ENCODE measurements around the gene ZNF292. TPM values are rescaled to one million over a fixed set of nuclear protein-coding genes. Genes with fewer than 3 reads are reported as not detected.

Gene ZNF292
- total and polyA plus RNA-seq, 10 of the 15 experiments (the other 5 are each of a cell fraction or from before 2014, with no cell fraction given), result 11.1 to 57.6 (median 30.6) TPM

DNA sequence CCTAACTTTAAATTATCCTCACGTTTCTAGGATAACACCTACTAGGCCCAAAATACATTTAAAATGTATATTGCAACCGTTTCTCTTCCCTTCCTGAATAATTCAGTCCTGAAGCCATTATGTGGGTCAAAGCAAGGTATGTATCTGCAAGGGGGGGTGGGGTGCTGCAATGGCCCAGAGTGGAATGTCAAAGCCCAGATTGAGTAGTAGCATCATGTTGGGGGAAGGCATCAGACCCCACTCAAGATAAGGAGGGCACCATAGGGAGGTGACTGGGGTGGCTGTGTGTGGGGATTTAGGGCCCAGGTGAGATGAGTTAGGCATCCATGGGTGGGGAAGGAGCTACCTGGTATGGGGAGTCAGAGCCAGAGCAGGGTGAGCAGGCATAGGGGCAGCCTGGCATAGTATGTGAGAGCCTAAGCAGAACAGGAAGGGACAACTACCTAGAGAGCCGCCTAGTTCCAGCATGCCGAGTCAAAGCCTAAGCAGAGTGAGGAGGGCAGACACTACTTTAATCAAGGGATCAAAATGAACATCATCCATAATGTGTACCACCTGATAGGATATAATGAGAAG, 48.2 kb downstream of the ZNF292 start:
- peaks cover 12% of the 10 kb centered on the region for H3K4me1 ChIP-seq (ENCODE audit: control insufficient read depth, insufficient read depth, low read length)
- ChIA-PET CTCF (no interaction called here), SMC1A (ENCODE audit: uncharacterized antibody, unreplicated experiment) (interaction anchor here (0.9 kb wide), 1 partner anchor 13 kb away, joined by 5 read pairs; no protein-coding TSS in a partner anchor), POLR2A (interaction anchor here (0.7 kb wide), 1 partner anchor 488 kb away, joined by 6 read pairs; no protein-coding TSS in a partner anchor), RAD21 (ENCODE audit: unreplicated experiment) (no interaction called here)
- FAIRE-seq (no peak), ATAC-seq (peak; percentile 15; the same call in 1 of the 3 replicates), DNase-seq (ENCODE audit: low read depth, low spot score) (no peak)
- H3K79me2 ChIP-seq (ENCODE audit: control insufficient read depth, insufficient read depth, low read length), result peaks cover 95% of the 10 kb centered on the region
- no peak overlapping the region for H3K9ac ChIP-seq (ENCODE audit: control insufficient read depth, insufficient read depth, low read length)
- peaks cover 10 to 12% of the 10 kb centered on the region in 2 experiments for H3K36me3 ChIP-seq (ENCODE audit: control insufficient read depth in 2 of 2, insufficient read depth in 2 of 2, low read length in 1 of 2)
- H3K27me3 ChIP-seq (replicated peaks in 1 of 2; ENCODE audit: control insufficient read depth in 2 of 2, insufficient read depth in 2 of 2, low read length in 1 of 2), result no peaks in the 10 kb centered on the region
- H3K4me3 ChIP-seq, result no peak overlapping the region
- BruUV-seq (replicated peaks), result no TSS peak
- H3K27ac ChIP-seq (ENCODE audit: control insufficient read depth, insufficient read depth), result no peak overlapping the region
- no peaks in the 10 kb centered on the region; the same call in 2 of the 3 replicates for H3K9me3 ChIP-seq (replicated peaks; ENCODE audit: control insufficient read depth, insufficient read depth, low read length)
- no peaks in the 10 kb centered on the region for H4K20me1 ChIP-seq (ENCODE audit: control insufficient read depth, insufficient read depth)
- 79% methylated on average over 4 of the region's 4 CpGs for WGBS (ENCODE audit: insufficient coverage, insufficient replicate concordance, low lambda C conversion rate, missing lambda C conversion rate)
- no peak overlapping the region for H2AFZ ChIP-seq (ENCODE audit: control insufficient read depth, low read depth, low read length)
- in situ Hi-C loops (cut with MboI), result no loop called here
- TF ChIP-seq NBN (IDR thresholded peaks at IDR 0.05) (no peak), PML (IDR thresholded peaks at IDR 0.05; ENCODE audit: low read length) (no peak), BMI1 (IDR thresholded peaks at IDR 0.05; ENCODE audit: borderline replicate concordance) (no peak), MTA2 (IDR thresholded peaks at IDR 0.05; ENCODE audit: low read depth) (no peak), FOXK2 (IDR thresholded peaks at IDR 0.05) (no peak), CBX3 (IDR thresholded peaks at IDR 0.05; ENCODE audit: borderline replicate concordance, low read depth) (no peak), HDAC6 (IDR thresholded peaks at IDR 0.05; ENCODE audit: unreplicated experiment) (no peak), MXI1 (IDR thresholded peaks at IDR 0.05; ENCODE audit: low read depth, low read length) (no peak), SIX5 (IDR thresholded peaks at IDR 0.05; ENCODE audit: low read depth, low read length, severe bottlenecking) (no peak), IKZF2 (IDR thresholded peaks at IDR 0.05) (no peak)
- TF ChIP-seq, protein P1, sequence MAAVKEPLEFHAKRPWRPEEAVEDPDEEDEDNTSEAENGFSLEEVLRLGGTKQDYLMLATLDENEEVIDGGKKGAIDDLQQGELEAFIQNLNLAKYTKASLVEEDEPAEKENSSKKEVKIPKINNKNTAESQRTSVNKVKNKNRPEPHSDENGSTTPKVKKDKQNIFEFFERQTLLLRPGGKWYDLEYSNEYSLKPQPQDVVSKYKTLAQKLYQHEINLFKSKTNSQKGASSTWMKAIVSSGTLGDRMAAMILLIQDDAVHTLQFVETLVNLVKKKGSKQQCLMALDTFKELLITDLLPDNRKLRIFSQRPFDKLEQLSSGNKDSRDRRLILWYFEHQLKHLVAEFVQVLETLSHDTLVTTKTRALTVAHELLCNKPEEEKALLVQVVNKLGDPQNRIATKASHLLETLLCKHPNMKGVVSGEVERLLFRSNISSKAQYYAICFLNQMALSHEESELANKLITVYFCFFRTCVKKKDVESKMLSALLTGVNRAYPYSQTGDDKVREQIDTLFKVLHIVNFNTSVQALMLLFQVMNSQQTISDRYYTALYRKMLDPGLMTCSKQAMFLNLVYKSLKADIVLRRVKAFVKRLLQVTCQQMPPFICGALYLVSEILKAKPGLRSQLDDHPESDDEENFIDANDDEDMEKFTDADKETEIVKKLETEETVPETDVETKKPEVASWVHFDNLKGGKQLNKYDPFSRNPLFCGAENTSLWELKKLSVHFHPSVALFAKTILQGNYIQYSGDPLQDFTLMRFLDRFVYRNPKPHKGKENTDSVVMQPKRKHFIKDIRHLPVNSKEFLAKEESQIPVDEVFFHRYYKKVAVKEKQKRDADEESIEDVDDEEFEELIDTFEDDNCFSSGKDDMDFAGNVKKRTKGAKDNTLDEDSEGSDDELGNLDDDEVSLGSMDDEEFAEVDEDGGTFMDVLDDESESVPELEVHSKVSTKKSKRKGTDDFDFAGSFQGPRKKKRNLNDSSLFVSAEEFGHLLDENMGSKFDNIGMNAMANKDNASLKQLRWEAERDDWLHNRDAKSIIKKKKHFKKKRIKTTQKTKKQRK (IDR thresholded peaks at IDR 0.05; ENCODE audit: low read depth, low read length), result no peak
- TF ChIP-seq, protein P2, sequence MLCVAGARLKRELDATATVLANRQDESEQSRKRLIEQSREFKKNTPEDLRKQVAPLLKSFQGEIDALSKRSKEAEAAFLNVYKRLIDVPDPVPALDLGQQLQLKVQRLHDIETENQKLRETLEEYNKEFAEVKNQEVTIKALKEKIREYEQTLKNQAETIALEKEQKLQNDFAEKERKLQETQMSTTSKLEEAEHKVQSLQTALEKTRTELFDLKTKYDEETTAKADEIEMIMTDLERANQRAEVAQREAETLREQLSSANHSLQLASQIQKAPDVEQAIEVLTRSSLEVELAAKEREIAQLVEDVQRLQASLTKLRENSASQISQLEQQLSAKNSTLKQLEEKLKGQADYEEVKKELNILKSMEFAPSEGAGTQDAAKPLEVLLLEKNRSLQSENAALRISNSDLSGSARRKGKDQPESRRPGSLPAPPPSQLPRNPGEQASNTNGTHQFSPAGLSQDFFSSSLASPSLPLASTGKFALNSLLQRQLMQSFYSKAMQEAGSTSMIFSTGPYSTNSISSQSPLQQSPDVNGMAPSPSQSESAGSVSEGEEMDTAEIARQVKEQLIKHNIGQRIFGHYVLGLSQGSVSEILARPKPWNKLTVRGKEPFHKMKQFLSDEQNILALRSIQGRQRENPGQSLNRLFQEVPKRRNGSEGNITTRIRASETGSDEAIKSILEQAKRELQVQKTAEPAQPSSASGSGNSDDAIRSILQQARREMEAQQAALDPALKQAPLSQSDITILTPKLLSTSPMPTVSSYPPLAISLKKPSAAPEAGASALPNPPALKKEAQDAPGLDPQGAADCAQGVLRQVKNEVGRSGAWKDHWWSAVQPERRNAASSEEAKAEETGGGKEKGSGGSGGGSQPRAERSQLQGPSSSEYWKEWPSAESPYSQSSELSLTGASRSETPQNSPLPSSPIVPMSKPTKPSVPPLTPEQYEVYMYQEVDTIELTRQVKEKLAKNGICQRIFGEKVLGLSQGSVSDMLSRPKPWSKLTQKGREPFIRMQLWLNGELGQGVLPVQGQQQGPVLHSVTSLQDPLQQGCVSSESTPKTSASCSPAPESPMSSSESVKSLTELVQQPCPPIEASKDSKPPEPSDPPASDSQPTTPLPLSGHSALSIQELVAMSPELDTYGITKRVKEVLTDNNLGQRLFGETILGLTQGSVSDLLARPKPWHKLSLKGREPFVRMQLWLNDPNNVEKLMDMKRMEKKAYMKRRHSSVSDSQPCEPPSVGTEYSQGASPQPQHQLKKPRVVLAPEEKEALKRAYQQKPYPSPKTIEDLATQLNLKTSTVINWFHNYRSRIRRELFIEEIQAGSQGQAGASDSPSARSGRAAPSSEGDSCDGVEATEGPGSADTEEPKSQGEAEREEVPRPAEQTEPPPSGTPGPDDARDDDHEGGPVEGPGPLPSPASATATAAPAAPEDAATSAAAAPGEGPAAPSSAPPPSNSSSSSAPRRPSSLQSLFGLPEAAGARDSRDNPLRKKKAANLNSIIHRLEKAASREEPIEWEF (IDR thresholded peaks at IDR 0.05; ENCODE audit: insufficient replicate concordance, low read depth, low read length), result no peak
- TF ChIP-seq, protein P3, sequence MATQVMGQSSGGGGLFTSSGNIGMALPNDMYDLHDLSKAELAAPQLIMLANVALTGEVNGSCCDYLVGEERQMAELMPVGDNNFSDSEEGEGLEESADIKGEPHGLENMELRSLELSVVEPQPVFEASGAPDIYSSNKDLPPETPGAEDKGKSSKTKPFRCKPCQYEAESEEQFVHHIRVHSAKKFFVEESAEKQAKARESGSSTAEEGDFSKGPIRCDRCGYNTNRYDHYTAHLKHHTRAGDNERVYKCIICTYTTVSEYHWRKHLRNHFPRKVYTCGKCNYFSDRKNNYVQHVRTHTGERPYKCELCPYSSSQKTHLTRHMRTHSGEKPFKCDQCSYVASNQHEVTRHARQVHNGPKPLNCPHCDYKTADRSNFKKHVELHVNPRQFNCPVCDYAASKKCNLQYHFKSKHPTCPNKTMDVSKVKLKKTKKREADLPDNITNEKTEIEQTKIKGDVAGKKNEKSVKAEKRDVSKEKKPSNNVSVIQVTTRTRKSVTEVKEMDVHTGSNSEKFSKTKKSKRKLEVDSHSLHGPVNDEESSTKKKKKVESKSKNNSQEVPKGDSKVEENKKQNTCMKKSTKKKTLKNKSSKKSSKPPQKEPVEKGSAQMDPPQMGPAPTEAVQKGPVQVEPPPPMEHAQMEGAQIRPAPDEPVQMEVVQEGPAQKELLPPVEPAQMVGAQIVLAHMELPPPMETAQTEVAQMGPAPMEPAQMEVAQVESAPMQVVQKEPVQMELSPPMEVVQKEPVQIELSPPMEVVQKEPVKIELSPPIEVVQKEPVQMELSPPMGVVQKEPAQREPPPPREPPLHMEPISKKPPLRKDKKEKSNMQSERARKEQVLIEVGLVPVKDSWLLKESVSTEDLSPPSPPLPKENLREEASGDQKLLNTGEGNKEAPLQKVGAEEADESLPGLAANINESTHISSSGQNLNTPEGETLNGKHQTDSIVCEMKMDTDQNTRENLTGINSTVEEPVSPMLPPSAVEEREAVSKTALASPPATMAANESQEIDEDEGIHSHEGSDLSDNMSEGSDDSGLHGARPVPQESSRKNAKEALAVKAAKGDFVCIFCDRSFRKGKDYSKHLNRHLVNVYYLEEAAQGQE (IDR thresholded peaks at IDR 0.05; ENCODE audit: low read depth, low read length), result no peak
- intact Hi-C loops (cut with micrococcal nuclease; ENCODE audit: unreplicated experiment), result no loop called here
- H3K4me2 ChIP-seq (ENCODE audit: control insufficient read depth, insufficient read depth), result no peak overlapping the region
